Endothelial cell of umbilical vein (primary cell): ENCODE measurements around the gene BICD2. TPM values are rescaled to one million over a fixed set of nuclear protein-coding genes. Genes with fewer than 3 reads are reported as not detected.
A peak's percentile ranks its signal among the peaks of the same experiment; 100 is the strongest.

Experiments
- BruUV-seq: library from RNA; stranded (reverse); fragments of 400-500 nt; replicated peaks from 2 replicates; lab custom pipeline; 2021; lab: Mats Ljungman, UMichigan
- CTCF ChIA-PET: fragments of 300-600, 350-600 bp; sonication (Branson Sonifier 250); formaldehyde crosslinking; loops from one replicate; lab custom pipeline; 2021; ENCODE audit warnings: antibody characterized with exemption, inconsistent platforms; lab: Charles Lee
- POLR2A ChIA-PET: fragments of 300-600, 350-600 bp; sonication (Branson Sonifier 250); formaldehyde crosslinking; loops from one replicate; lab custom pipeline; 2021; ENCODE audit warnings: antibody characterized with exemption, inconsistent platforms; lab: Charles Lee
- DNase-seq: peaks from one replicate; pipeline ENCODE4 v3.0.0-alpha.2; 2011; ENCODE audit warnings: low read depth, low spot score
- FAIRE-seq: peaks from 2 replicates; lab custom pipeline; 2011; peaks lifted over from hg19 to GRCh38; lab: Jason Lieb, UNC
- H2AFZ ChIP-seq: 2 replicates; pipeline ENCODE4 v1.6.0; 2012; ENCODE audit warnings: low read depth, low read length, control low read depth, inconsistent platforms
- H3K27ac ChIP-seq: 2 replicates; pipeline ENCODE4 v1.5.1; 2011; ENCODE audit warnings: low read depth, mild to moderate bottlenecking, control low read depth, low read length, moderate library complexity; ENCODE audit not compliant: insufficient read depth
- H3K27me3 ChIP-seq, 2 experiments: 2 replicates each; pipeline versions ENCODE4 v1.6.0 to v1.6.1; 2011; ENCODE audit warnings: low read length in 2 of 2, mixed read lengths in 1 of 2; ENCODE audit not compliant: control insufficient read depth in 2 of 2, insufficient read depth in 2 of 2
- H3K36me3 ChIP-seq, 2 experiments: 2 replicates in 1 of 2; 3 replicates in 1 of 2; pipeline ENCODE4 v1.5.1; 2011; ENCODE audit warnings: low read length in 2 of 2, mild to moderate bottlenecking in 1 of 2, moderate library complexity in 1 of 2; ENCODE audit not compliant: control insufficient read depth in 2 of 2, insufficient read depth in 2 of 2; ENCODE audit errors: extremely low read depth in 1 of 2
- H3K4me1 ChIP-seq: 3 replicates; pipeline ENCODE4 v1.5.1; 2011; ENCODE audit warnings: mild to moderate bottlenecking, low read length; ENCODE audit not compliant: control insufficient read depth, insufficient read depth; ENCODE audit errors: extremely low read depth
- H3K4me2 ChIP-seq: 2 replicates; pipeline ENCODE4 v1.6.1; 2011; ENCODE audit warnings: low read length, control low read depth, mixed read lengths; ENCODE audit not compliant: insufficient read depth
- H3K4me3 ChIP-seq, 3 experiments: fragments of 200-600 bp in 1 of 3; sonication (generic), shearing (Covaris generic) in 1 of 3; replicated peaks in 1 of 3; 2 replicates each; pipeline ENCODE4 v1.5.1; 2011 to 2016; ENCODE audit warnings: control low read depth in 3 of 3, low read length in 3 of 3, mild to moderate bottlenecking in 2 of 3, inconsistent platforms in 1 of 3, low read depth in 1 of 3, moderate library complexity in 1 of 3; ENCODE audit not compliant: insufficient read depth in 1 of 3
- H3K79me2 ChIP-seq: 2 replicates; pipeline ENCODE4 v1.6.0; 2012; ENCODE audit warnings: low read length, inconsistent platforms; ENCODE audit not compliant: control insufficient read depth, insufficient read depth
- H3K9ac ChIP-seq: replicated peaks from 2 replicates; pipeline ENCODE3; 2011; ENCODE audit warnings: low read length, control low read depth; ENCODE audit not compliant: insufficient read depth; ENCODE audit errors: extremely low read depth
- H3K9me1 ChIP-seq: replicated peaks from 3 replicates; pipeline ENCODE4 v1.6.0; 2011; ENCODE audit warnings: mild to moderate bottlenecking, low read length; ENCODE audit not compliant: control insufficient read depth, insufficient read depth; ENCODE audit errors: extremely low read depth
- H3K9me3 ChIP-seq: replicated peaks from 2 replicates; pipeline ENCODE4 v1.5.1; 2012; ENCODE audit warnings: low read length, inconsistent platforms; ENCODE audit not compliant: control insufficient read depth, insufficient read depth
- H4K20me1 ChIP-seq: replicated peaks from 2 replicates; pipeline ENCODE3; 2011; ENCODE audit warnings: mild to moderate bottlenecking, low read length; ENCODE audit not compliant: control insufficient read depth, insufficient read depth; ENCODE audit errors: extremely low read depth
- EZH2 ChIP-seq: IDR thresholded peaks from 2 replicates; pipeline ENCODE4 v1.6.1; 2012; ENCODE audit warnings: borderline replicate concordance, low read depth, mild to moderate bottlenecking, moderate library complexity, low read length, inconsistent platforms; ENCODE audit not compliant: severe bottlenecking
- FOS ChIP-seq: IDR thresholded peaks from 2 replicates; pipeline ENCODE4 v1.6.1; 2011; ENCODE audit warnings: mild to moderate bottlenecking, low read length, moderate library complexity, borderline replicate concordance; ENCODE audit not compliant: insufficient read depth
- GATA2 ChIP-seq: IDR thresholded peaks from 2 replicates; pipeline ENCODE4 v1.7.0; 2011; ENCODE audit warnings: low read depth, mild to moderate bottlenecking, moderate library complexity, mixed read lengths, low read length; ENCODE audit not compliant: insufficient read length, insufficient read depth
- JUN ChIP-seq: IDR thresholded peaks from 2 replicates; pipeline ENCODE4 v1.6.1; 2011; ENCODE audit warnings: borderline replicate concordance, low read depth; ENCODE audit not compliant: insufficient read length, insufficient read depth
- MAX ChIP-seq: IDR thresholded peaks from 2 replicates; pipeline ENCODE4 v1.6.1; 2011; ENCODE audit not compliant: insufficient read depth, insufficient read length
- MYC ChIP-seq: IDR thresholded peaks from one replicate; pipeline ENCODE4 v1.6.1; 2011; ENCODE audit warnings: mild to moderate bottlenecking, low read depth, low read length
- POLR2A ChIP-seq: IDR thresholded peaks from 2 replicates; pipeline ENCODE4 v1.6.1; 2012; ENCODE audit warnings: low read depth, mild to moderate bottlenecking, control low read depth, low read length
- POLR2AphosphoS5 ChIP-seq: IDR thresholded peaks from 2 replicates; pipeline ENCODE4 v1.6.1; 2012; ENCODE audit warnings: low read depth, mild to moderate bottlenecking, control low read depth, low read length, moderate library complexity; ENCODE audit not compliant: insufficient read depth
- dilution Hi-C: fragments of 300-500 bp; cut with MboI; formaldehyde crosslinking; loops from one replicate; pipeline ENCODE4 v1.15.0; 2019; ENCODE audit warnings: low sequenced_read_pairs; ENCODE audit not compliant: extremely low pct_ligation_motif_present
- intact Hi-C: fragments of 100-400 bp; cut with micrococcal nuclease; formaldehyde crosslinking; loops from one replicate; pipeline ENCODE4 v1.10.0; 2022
- polyA plus RNA-seq, 4 experiments: library from polyadenylated mRNA; depleted of rRNA in 3 of 4; stranded (reverse) in 3 of 4; unstranded in 1 of 4; fragments of >200 nt; gene quantifications; 2 replicates each; pipeline versions ENCODE4 v1.2.1 to v1.2.3, GENCODE V29; 2011 to 2012; ENCODE audit warnings: missing spikeins in 1 of 4
- total RNA-seq: library from RNA; stranded (reverse); gene quantifications from 2 replicates; pipeline ENCODE4 v1.2.3, GENCODE V29; 2021
- TF ChIP-seq, protein P1 (sequence below), 2 donors: IDR thresholded peaks; 1 replicate in 1 of 2; 2 replicates in 1 of 2; pipeline ENCODE4 v1.5.1; 2011; ENCODE audit warnings: low read length in 2 of 2, mild to moderate bottlenecking in 2 of 2, moderate library complexity in 2 of 2, control low read depth in 1 of 2, inconsistent platforms in 1 of 2, low read depth in 1 of 2; ENCODE audit not compliant: insufficient read depth in 1 of 2; ENCODE audit errors: extremely low read depth in 1 of 2

Gene BICD2
- total and polyA plus RNA-seq, 2 donors (not counting 3 experiments of a cell fraction or from before 2014, with no cell fraction given) = 14.3 to 39.3 TPM

DNA sequence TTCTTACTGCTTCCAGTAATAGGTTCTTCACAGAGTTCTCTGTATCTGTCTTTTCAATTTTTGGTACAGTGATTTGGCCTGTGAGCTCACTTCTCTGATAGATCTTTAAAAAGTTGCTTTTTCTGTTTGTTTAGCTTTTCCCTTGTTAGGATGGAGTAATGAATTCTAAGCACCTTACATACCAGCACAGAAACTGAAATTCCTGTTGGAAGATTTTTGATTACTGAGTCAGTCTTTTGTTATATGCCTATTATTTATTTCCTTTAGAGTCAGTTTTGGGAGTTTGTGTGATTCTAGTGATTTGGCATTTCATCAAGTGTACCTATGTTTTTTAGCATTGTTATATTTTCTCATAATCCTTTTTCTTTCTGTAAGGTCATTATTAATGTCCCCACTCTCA lies 57.1 kb downstream of the BICD2 start:
- Histone ChIP-seq H2AFZ (no peak overlapping the region), H3K9ac (no peak overlapping the region), H3K79me2 (peaks cover 4% of the 10 kb centered on the region), H3K27ac (peak overlapping the region; percentile 35), H3K27me3 (no peaks in the 10 kb centered on the region), H3K4me2 (peak overlapping the region; percentile 55), H3K36me3 (peaks cover 0 to 4% of the 10 kb centered on the region in 2 experiments), H4K20me1 (no peaks in the 10 kb centered on the region), H3K9me3 (no peaks in the 10 kb centered on the region), H3K9me1 (no peaks in the 10 kb centered on the region), H3K4me3 (no peak overlapping the region), H3K4me1 (peaks cover 17% of the 10 kb centered on the region)
- no TSS peak for BruUV-seq
- intact Hi-C loops (loop anchor here (1.0 to 10.0 kb wide), 3 partner anchors 37 to 413 kb away; partner anchors contain the start of genes IARS1 and IPPK), dilution Hi-C loops (no loop called here)
- ChIA-PET POLR2A (interaction anchor here (1.0 to 1.1 kb wide), 2 partner anchors 37 to 82 kb away, joined by 3 to 4 read pairs; no protein-coding TSS in a partner anchor), CTCF (interaction anchor here (0.7 to 1.1 kb wide), 4 partner anchors 10 to 83 kb away, joined by 3 to 5 read pairs (median 4); no protein-coding TSS in a partner anchor)
- FAIRE-seq (peak; percentile 35), DNase-seq (peak; percentile 38)
- TF ChIP-seq GATA2 = no peak
- no peak for TF ChIP-seq MAX
- TF ChIP-seq, protein P1, sequence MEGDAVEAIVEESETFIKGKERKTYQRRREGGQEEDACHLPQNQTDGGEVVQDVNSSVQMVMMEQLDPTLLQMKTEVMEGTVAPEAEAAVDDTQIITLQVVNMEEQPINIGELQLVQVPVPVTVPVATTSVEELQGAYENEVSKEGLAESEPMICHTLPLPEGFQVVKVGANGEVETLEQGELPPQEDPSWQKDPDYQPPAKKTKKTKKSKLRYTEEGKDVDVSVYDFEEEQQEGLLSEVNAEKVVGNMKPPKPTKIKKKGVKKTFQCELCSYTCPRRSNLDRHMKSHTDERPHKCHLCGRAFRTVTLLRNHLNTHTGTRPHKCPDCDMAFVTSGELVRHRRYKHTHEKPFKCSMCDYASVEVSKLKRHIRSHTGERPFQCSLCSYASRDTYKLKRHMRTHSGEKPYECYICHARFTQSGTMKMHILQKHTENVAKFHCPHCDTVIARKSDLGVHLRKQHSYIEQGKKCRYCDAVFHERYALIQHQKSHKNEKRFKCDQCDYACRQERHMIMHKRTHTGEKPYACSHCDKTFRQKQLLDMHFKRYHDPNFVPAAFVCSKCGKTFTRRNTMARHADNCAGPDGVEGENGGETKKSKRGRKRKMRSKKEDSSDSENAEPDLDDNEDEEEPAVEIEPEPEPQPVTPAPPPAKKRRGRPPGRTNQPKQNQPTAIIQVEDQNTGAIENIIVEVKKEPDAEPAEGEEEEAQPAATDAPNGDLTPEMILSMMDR (IDR thresholded peaks at IDR 0.05; ENCODE audit: extremely low read depth in 1 of 2, insufficient read depth in 1 of 2, low read depth in 1 of 2, low read length in 2 of 2) = no peak
- TF ChIP-seq FOS = no peak
- no peak for TF ChIP-seq JUN
- no peak for TF ChIP-seq EZH2
- TF ChIP-seq MYC = no peak
- no peak for TF ChIP-seq POLR2A
- no peak for TF ChIP-seq POLR2AphosphoS5
